K562 (cell line): ENCODE data around the gene RBM3. TPM values are rescaled to one million over a fixed set of nuclear protein-coding genes. Genes with fewer than 3 reads are reported as not detected.
A peak's percentile ranks its signal among the peaks of the same experiment; 100 is the strongest.

Experiments
- ATAC-seq: fragments of 200-7000 bp; cut with Tn5 transposase; 3 replicates; pipeline ENCODE4 v1.9.1; 2020; ENCODE audit warnings: moderate library complexity
- BruUV-seq: library from RNA; stranded (reverse); fragments of 400-500 nt; replicated peaks from 2 replicates; lab custom pipeline; 2021; lab: Mats Ljungman, UMichigan
- CTCF ChIA-PET: fragments of 300-600 bp; formaldehyde crosslinking; extraction: SDS; loops from one replicate; lab custom pipeline; 2021; ENCODE audit warnings: low intra/inter-chr PET ratio; lab: Yijun Ruan, JAX
- POLR2A ChIA-PET: fragments of 300-600, 350-650 bp; sonication (Branson Sonifier 250); formaldehyde crosslinking; extraction: SDS; loops from one replicate; lab custom pipeline; 2021; ENCODE audit warnings: antibody characterized with exemption, inconsistent platforms; lab: Yijun Ruan, JAX
- DNase-seq, 4 experiments: peaks; one replicate each; pipeline versions ENCODE4 v3.0.0 to v3.0.0-alpha.2; 2011 to 2018; ENCODE audit warnings: low spot score in 3 of 4, mixed read lengths in 3 of 4; ENCODE audit errors: extremely low read depth in 1 of 4
- FAIRE-seq: peaks from 2 replicates; lab custom pipeline; 2011; peaks lifted over from hg19 to GRCh38; lab: Jason Lieb, UNC
- H2AFZ ChIP-seq: 2 replicates; pipeline ENCODE4 v1.6.0; 2011; ENCODE audit warnings: low read depth, low read length, control low read depth, inconsistent platforms
- H3K27ac ChIP-seq: fragments of 200-600 bp; 3 replicates; pipeline ENCODE4 v1.8.0; 2011; ENCODE audit warnings: low read depth, mild to moderate bottlenecking, control low read depth, inconsistent platforms, low read length, moderate library complexity, mixed read lengths; ENCODE audit errors: extremely low read depth
- H3K27me3 ChIP-seq, 2 experiments: fragments of 300-600 bp in 1 of 2; 2 replicates in 1 of 2; 3 replicates in 1 of 2; pipeline versions ENCODE4 v1.6.0 to v1.8.0; 2011; ENCODE audit warnings: inconsistent platforms in 2 of 2, low read length in 2 of 2, mild to moderate bottlenecking in 1 of 2, mixed read lengths in 1 of 2, moderate library complexity in 1 of 2; ENCODE audit not compliant: control insufficient read depth in 2 of 2, insufficient read depth in 2 of 2
- H3K36me3 ChIP-seq: fragments of 300-600 bp; 3 replicates; pipeline ENCODE4 v1.8.0; 2011; ENCODE audit warnings: mild to moderate bottlenecking, low read length, inconsistent platforms; ENCODE audit not compliant: control insufficient read depth, insufficient read depth
- H3K4me1 ChIP-seq, 2 experiments: fragments of 200-600 bp in 1 of 2; replicated peaks in 1 of 2; 2 replicates in 1 of 2; 3 replicates in 1 of 2; pipeline versions ENCODE4 v1.5.1 to v1.8.0; 2011; ENCODE audit warnings: inconsistent platforms in 2 of 2, low read length in 2 of 2, mild to moderate bottlenecking in 1 of 2, mixed read lengths in 1 of 2, moderate library complexity in 1 of 2; ENCODE audit not compliant: control insufficient read depth in 2 of 2, insufficient read depth in 2 of 2
- H3K4me2 ChIP-seq: 2 replicates; pipeline ENCODE4 v1.6.1; 2011; ENCODE audit warnings: low read length, control low read depth, inconsistent platforms, mixed read lengths; ENCODE audit not compliant: insufficient read depth
- H3K4me3 ChIP-seq: fragments of 200-600 bp; sonication (generic), shearing (Covaris generic); 2 replicates; pipeline ENCODE4 v1.5.1; 2016; ENCODE audit warnings: control low read depth, inconsistent platforms
- H3K79me2 ChIP-seq: fragments of 200-600 bp; 3 replicates; pipeline ENCODE4 v1.8.0; 2011; ENCODE audit warnings: low read length, inconsistent platforms; ENCODE audit not compliant: control insufficient read depth, insufficient read depth
- H3K9ac ChIP-seq, 2 experiments: 2 replicates each; pipeline versions ENCODE4 v1.6.0 to v1.6.1; 2011; ENCODE audit warnings: low read depth in 2 of 2, low read length in 2 of 2, control low read depth in 1 of 2, inconsistent platforms in 1 of 2, mild to moderate bottlenecking in 1 of 2, mixed read lengths in 1 of 2; ENCODE audit not compliant: insufficient read depth in 1 of 2
- H3K9me1 ChIP-seq: one replicate; pipeline ENCODE4 v1.6.0; 2011; ENCODE audit warnings: inconsistent platforms, mild to moderate bottlenecking, low read length, moderate library complexity; ENCODE audit not compliant: control insufficient read depth, insufficient read depth
- H3K9me3 ChIP-seq: replicated peaks from 2 replicates; pipeline ENCODE4 v1.5.1; 2011; ENCODE audit warnings: low read depth, low read length, inconsistent platforms; ENCODE audit not compliant: control insufficient read depth, insufficient read depth
- H4K20me1 ChIP-seq: replicated peaks from 2 replicates; pipeline ENCODE4 v1.6.1; 2011; ENCODE audit warnings: low read length, inconsistent platforms, mixed read lengths; ENCODE audit not compliant: control insufficient read depth, insufficient read depth
- AFF1 ChIP-seq, 2 experiments: fragments of 450-650 bp; IDR thresholded peaks; 2 replicates each; pipeline ENCODE4 v1.6.1; 2018; ENCODE audit warnings: mild to moderate bottlenecking in 2 of 2, low read depth in 1 of 2; ENCODE audit not compliant: partially characterized antibody in 2 of 2
- ARID1B ChIP-seq: fragments of 450-650 bp; IDR thresholded peaks from 2 replicates; pipeline ENCODE4 v1.6.1; 2016; ENCODE audit warnings: antibody characterized with exemption, mild to moderate bottlenecking, inconsistent platforms
- CHD1 ChIP-seq: fragments of 200-600 bp; sonication (generic); IDR thresholded peaks from one replicate; pipeline ENCODE4 v1.6.1; 2012; ENCODE audit warnings: mild to moderate bottlenecking, moderate library complexity, low read length, inconsistent platforms
- MAZ ChIP-seq, 2 experiments: fragments of 450-650 bp in 1 of 2; sonication (generic) in 1 of 2; formaldehyde crosslinking; IDR thresholded peaks in 1 of 2; conservative IDR thresholded peaks in 1 of 2; 2 replicates each; pipeline versions ENCODE4 v1.4.0 to v1.5.0; 2020; ENCODE audit warnings: mild to moderate bottlenecking in 1 of 2, missing genetic modification reagents in 1 of 2
- PHF8 ChIP-seq: fragments of 200-600 bp; sonication (generic); IDR thresholded peaks from 2 replicates; pipeline ENCODE4 v1.6.1; 2012; ENCODE audit warnings: mixed run types, mild to moderate bottlenecking, inconsistent platforms, low read length, moderate library complexity, borderline replicate concordance
- SAP30 ChIP-seq: fragments of 200-600 bp; sonication (generic); IDR thresholded peaks from 2 replicates; pipeline ENCODE4 v1.6.1; 2012; ENCODE audit warnings: borderline replicate concordance, low read depth, mild to moderate bottlenecking, moderate library complexity, low read length, control low read depth, inconsistent platforms; ENCODE audit not compliant: insufficient read depth, poor library complexity, severe bottlenecking
- THRB ChIP-seq: fragments of 450-650 bp; formaldehyde crosslinking; conservative IDR thresholded peaks from 2 replicates; pipeline ENCODE4 v1.4.0; 2022; ENCODE audit warnings: mild to moderate bottlenecking, missing genetic modification characterization
- ZBTB43 ChIP-seq: sonication (generic); formaldehyde crosslinking; IDR thresholded peaks from 2 replicates; pipeline ENCODE4 v1.8.0; 2023; ENCODE audit warnings: mild to moderate bottlenecking, missing genetic modification reagents
- ZBTB5 ChIP-seq: fragments of 450-650 bp; IDR thresholded peaks from 2 replicates; pipeline ENCODE4 v1.6.1; 2017; ENCODE audit warnings: antibody characterized with exemption
- ZNF76 ChIP-seq: fragments of 250-450 bp; sonication (Bioruptor Pico); IDR thresholded peaks from 2 replicates; pipeline ENCODE4 v1.4.0; 2020; ENCODE audit warnings: mild to moderate bottlenecking, moderate library complexity, borderline replicate concordance
- WGBS: fragments of 100-300 bp; shearing (Covaris generic); methylation state at CpG from one replicate; pipeline ENCODE4 v1.1.6; 2016; ENCODE audit warnings: low coverage, mixed read lengths; ENCODE audit not compliant: insufficient coverage; ENCODE audit errors: missing lambda C conversion rate; 5-methylcytosine and 5-hydroxymethylcytosine counted together
- in situ Hi-C: fragments of 300-500 bp; cut with MboI; formaldehyde crosslinking; loops from 4 replicates; pipeline ENCODE4 v1.15.0; 2018; ENCODE audit warnings: inconsistent platforms, mixed read lengths
- intact Hi-C: fragments of 100-400 bp; cut with micrococcal nuclease; formaldehyde crosslinking; loops from 2 replicates; pipeline ENCODE4 v1.14.2; 2022
- polyA plus RNA-seq, 8 experiments: library from polyadenylated mRNA; depleted of rRNA in 4 of 8; stranded (reverse) in 5 of 8; unstranded in 3 of 8; fragments of >200 nt; fragmentation: Nextera tagmentation in 2 of 8; fragmentation: Illumina TruSeq in 1 of 8; extraction: Ambion mirVana in 2 of 8; extraction: Trizol in 1 of 8; gene quantifications; 2 replicates each; pipeline versions ENCODE4 v1.2.1 to v1.2.3, GENCODE V29; 2011 to 2014; ENCODE audit warnings: inconsistent platforms in 1 of 8, missing spikeins in 1 of 8
- total RNA-seq, 7 experiments: library from RNA; depleted of rRNA in 6 of 7; stranded (reverse); fragments of >200 nt in 6 of 7; fragmentation: Illumina TruSeq in 2 of 7; extraction: Trizol in 2 of 7; gene quantifications; 2 replicates each; pipeline versions ENCODE4 v1.2.1 to v1.2.3, GENCODE V29; 2011 to 2021; ENCODE audit warnings: low replicate concordance in 1 of 7

RBM3 gene
- total and polyA plus RNA-seq, 9 of the 15 experiments (the other 6 are each of a cell fraction or from before 2014, with no cell fraction given) = 70.3 to 272 (median 209) TPM

- peak overlapping the region; percentile 94 for H3K27ac ChIP-seq
These were observed 34.3 kb upstream of the RBM3 start for GRCh38 chrX:48540028-48540375.

More at GRCh38 chrX:48540028-48540375, 34.3 kb upstream of the RBM3 start:
- intact Hi-C loops (no loop called here), in situ Hi-C loops (no loop called here)
- Histone ChIP-seq H3K4me1 (peaks cover 9 to 19% of the 10 kb centered on the region in 2 experiments; a peak in 4 of 5 replicates), H3K4me3 (peak overlapping the region; percentile 66), H3K9me3 (no peaks in the 10 kb centered on the region), H3K9me1 (no peaks in the 10 kb centered on the region), H3K79me2 (peaks cover 17% of the 10 kb centered on the region), H2AFZ (peak overlapping the region; percentile 96), H3K27me3 (no peaks in the 10 kb centered on the region), H3K4me2 (peak overlapping the region; percentile 89), H3K9ac (peak overlapping the region; percentile 69 to 91; a peak in 3 of 4 replicates), H3K36me3 (peaks cover 21% of the 10 kb centered on the region), H4K20me1 (no peaks in the 10 kb centered on the region)
- ATAC-seq (peak; percentile 84), FAIRE-seq (no peak), DNase-seq (peak in 3 of 4 experiments; percentile 73 to 75 (median 73))
- ChIA-PET CTCF (no interaction called here), POLR2A (interaction anchor here (0.6 to 2.3 kb wide), 8 partner anchors 9 to 74 kb away, joined by 3 to 12 read pairs (median 4); partner anchors contain the start of genes EBP and RBM3)
- TF ChIP-seq THRB (CRISPR knock-in tag) (0 out of 2 replicates have a peak, but pooled peaks have one; percentile 13), PHF8 (0 out of 2 replicates have a peak, but pooled peaks have one; percentile 5), MAZ (CRISPR knock-in tag; conservative IDR thresholded peaks at IDR 0.05 in 1 of 2, IDR thresholded peaks at IDR 0.05 in 1 of 2) (peak in 1 of 2 experiments; percentile 52; a peak in 1 of 4 replicates), SAP30 (peak; percentile 15), AFF1 (IDR thresholded peaks at IDR 0.05; ENCODE audit: low read depth in 1 of 2, partially characterized antibody in 2 of 2) (no peak), CHD1 (peak; percentile 66), ARID1B (0 out of 2 replicates have a peak, but pooled peaks have one; percentile 4), ZNF76 (CRISPR knock-in tag) (no peak), ZBTB5 (no peak), ZBTB43 (0 out of 2 replicates have a peak, but pooled peaks have one; percentile 45)
- BruUV-seq = no TSS peak
- WGBS = 1% methylated on average over 10 of the region's 12 CpGs
